Measurements from ENCODE around the gene MUTYH. TPM values are rescaled to one million over a fixed set of nuclear protein-coding genes. Genes with fewer than 3 reads are reported as not detected.

Gene MUTYH
- total and polyA plus RNA-seq, 2 of the 8 experiments (the other 6 are each of a cell fraction or from before 2014, with no cell fraction given), result 51.9 to 65.7 TPM

DNA sequence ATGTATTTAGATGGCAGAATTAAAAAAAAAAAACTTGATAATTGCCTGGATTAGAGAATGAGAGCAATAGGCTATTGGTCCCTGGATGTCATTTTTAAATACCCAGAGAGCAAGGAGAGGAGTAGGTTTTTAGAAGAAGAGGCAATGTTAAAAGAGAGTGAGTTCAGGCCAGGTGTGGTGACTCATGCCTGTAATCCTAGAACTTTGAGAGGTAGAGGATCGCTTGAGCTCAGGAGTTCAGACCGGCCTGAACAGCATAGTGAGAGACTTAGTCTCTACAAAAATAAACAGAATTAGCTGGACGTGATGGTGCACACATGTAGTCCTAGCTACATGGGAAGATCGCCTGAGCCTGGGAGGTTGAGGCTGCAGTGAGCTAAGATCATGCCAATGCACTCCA lies 15.9 kb upstream of the MUTYH start:
- H3K14ac ChIP-seq (ENCODE audit: insufficient read length), result no peak overlapping the region
- H3K4me2 ChIP-seq (ENCODE audit: insufficient read depth in 1 of 2, low read depth in 2 of 2, low read length in 2 of 2), result no peak overlapping the region
- no peak overlapping the region for H4K91ac ChIP-seq (replicated peaks; ENCODE audit: insufficient read length, low read length)
- FAIRE-seq (no peak), DNase-seq (ENCODE audit: low read depth in 1 of 2, low spot score in 2 of 2) (no peak)
- WGBS, 2 experiments (ENCODE audit: extremely low coverage in 1 of 2, insufficient coverage in 1 of 2, insufficient read length in 1 of 2, insufficient replicate concordance in 2 of 2, low coverage in 1 of 2, low lambda C conversion rate in 2 of 2, missing lambda C conversion rate in 1 of 2), result 75% methylated on average over 4 of the region's 4 CpGs; no CpG with 5 or more reads in 1 of the 2 experiments
- no peaks in the 10 kb centered on the region; the same call in 1 of the 2 replicates for H3K79me1 ChIP-seq (ENCODE audit: low read depth, low read length)
- no peak overlapping the region for H2AK5ac ChIP-seq (ENCODE audit: low read depth, low read length)
- H3K27me3 ChIP-seq (replicated peaks in 1 of 4; ENCODE audit: control insufficient read depth in 3 of 4, extremely low read depth in 1 of 4, insufficient read depth in 3 of 4, low read length in 3 of 4), result no peaks in the 10 kb centered on the region
- no peaks in the 10 kb centered on the region for H3K23me2 ChIP-seq (ENCODE audit: low read depth, low read length)
- no peak overlapping the region for H3K18ac ChIP-seq (ENCODE audit: extremely low read depth, low read length)
- no peak overlapping the region for H4K5ac ChIP-seq (ENCODE audit: insufficient read length, low read depth, low read length)
- no peak overlapping the region for H3K27ac ChIP-seq (ENCODE audit: low read depth, low read length)
- no peak overlapping the region for H3K4ac ChIP-seq (replicated peaks; ENCODE audit: insufficient read length, low read depth, low read length)
- no peaks in the 10 kb centered on the region for H3K9me3 ChIP-seq (ENCODE audit: insufficient read depth in 2 of 2, low read depth in 1 of 2, low read length in 1 of 2)
- H2BK12ac ChIP-seq (ENCODE audit: low read depth, low read length), result no peak overlapping the region
- no peak overlapping the region for H3K9ac ChIP-seq (replicated peaks in 1 of 4; ENCODE audit: extremely low read depth in 1 of 4, low read depth in 3 of 4, low read length in 3 of 4)
- no peak overlapping the region for H3K56ac ChIP-seq (replicated peaks; ENCODE audit: insufficient read length, low read depth, low read length)
- no peak overlapping the region for H3K4me3 ChIP-seq (ENCODE audit: extremely low read depth in 1 of 4, insufficient read depth in 2 of 4, low read depth in 3 of 4, low read length in 4 of 4)
- H3K79me2 ChIP-seq (ENCODE audit: control insufficient read depth in 1 of 2, insufficient read depth in 2 of 2, low read length in 2 of 2), result no peaks in the 10 kb centered on the region
- H2BK5ac ChIP-seq (ENCODE audit: low read depth, low read length), result no peak overlapping the region
- H2BK15ac ChIP-seq (ENCODE audit: low read length), result no peak overlapping the region
- ChIA-PET POLR2A (ENCODE audit: partially characterized antibody) (interaction anchor here (0.6 to 14.2 kb wide), 5 partner anchors 13 to 143 kb away, joined by 3 to 162 read pairs (median 3); partner anchors contain the start of genes CCDC163, MUTYH and TOE1), CTCF (ENCODE audit: partially characterized antibody) (interaction anchor here (0.7 to 10.3 kb wide), 8 partner anchors 11 to 342 kb away, joined by 3 to 194 read pairs (median 9); partner anchors contain the start of genes HPDL, MUTYH, TESK2 and TOE1)
- no peaks in the 10 kb centered on the region for H3K36me3 ChIP-seq (ENCODE audit: control insufficient read depth in 2 of 4, insufficient read depth in 4 of 4, low read length in 3 of 4)
- H2BK20ac ChIP-seq (ENCODE audit: low read length), result no peak overlapping the region
- no peak overlapping the region for H4K8ac ChIP-seq (ENCODE audit: extremely low read depth, insufficient read depth, low read length)
- H3K4me1 ChIP-seq (replicated peaks in 1 of 4; ENCODE audit: control insufficient read depth in 3 of 4, insufficient read depth in 4 of 4, low read length in 3 of 4), result peaks cover 2 to 11% (median 8%) of the 10 kb centered on the region in 4 experiments
- H2AFZ ChIP-seq (ENCODE audit: low read length), result no peak overlapping the region
- no peak overlapping the region for H2BK120ac ChIP-seq (replicated peaks; ENCODE audit: low read depth, low read length)
- no peak overlapping the region for H3K23ac ChIP-seq (ENCODE audit: insufficient read length)
- H4K20me1 ChIP-seq (replicated peaks in 1 of 2; ENCODE audit: control insufficient read depth in 1 of 2, insufficient read depth in 2 of 2, low read length in 2 of 2), result peaks cover 0 to 2% of the 10 kb centered on the region in 2 experiments
- TF ChIP-seq, protein P1, sequence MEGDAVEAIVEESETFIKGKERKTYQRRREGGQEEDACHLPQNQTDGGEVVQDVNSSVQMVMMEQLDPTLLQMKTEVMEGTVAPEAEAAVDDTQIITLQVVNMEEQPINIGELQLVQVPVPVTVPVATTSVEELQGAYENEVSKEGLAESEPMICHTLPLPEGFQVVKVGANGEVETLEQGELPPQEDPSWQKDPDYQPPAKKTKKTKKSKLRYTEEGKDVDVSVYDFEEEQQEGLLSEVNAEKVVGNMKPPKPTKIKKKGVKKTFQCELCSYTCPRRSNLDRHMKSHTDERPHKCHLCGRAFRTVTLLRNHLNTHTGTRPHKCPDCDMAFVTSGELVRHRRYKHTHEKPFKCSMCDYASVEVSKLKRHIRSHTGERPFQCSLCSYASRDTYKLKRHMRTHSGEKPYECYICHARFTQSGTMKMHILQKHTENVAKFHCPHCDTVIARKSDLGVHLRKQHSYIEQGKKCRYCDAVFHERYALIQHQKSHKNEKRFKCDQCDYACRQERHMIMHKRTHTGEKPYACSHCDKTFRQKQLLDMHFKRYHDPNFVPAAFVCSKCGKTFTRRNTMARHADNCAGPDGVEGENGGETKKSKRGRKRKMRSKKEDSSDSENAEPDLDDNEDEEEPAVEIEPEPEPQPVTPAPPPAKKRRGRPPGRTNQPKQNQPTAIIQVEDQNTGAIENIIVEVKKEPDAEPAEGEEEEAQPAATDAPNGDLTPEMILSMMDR (IDR thresholded peaks at IDR 0.05; ENCODE audit: control extremely low read depth in 1 of 3, insufficient read depth in 1 of 3, low read depth in 1 of 3, low read length in 3 of 3), result no peak
- no peak for TF ChIP-seq EP300 (IDR thresholded peaks at IDR 0.05; ENCODE audit: borderline replicate concordance in 1 of 2, low read depth in 2 of 2, low read length in 2 of 2)
- no peak for TF ChIP-seq SUZ12 (IDR thresholded peaks at IDR 0.05; ENCODE audit: low read length)
- no peak for TF ChIP-seq BRCA1 (IDR thresholded peaks at IDR 0.05; ENCODE audit: low read depth, low read length)
- no peak for TF ChIP-seq SIX5 (IDR thresholded peaks at IDR 0.05; ENCODE audit: low read depth, low read length)
- TF ChIP-seq BACH1 (IDR thresholded peaks at IDR 0.05; ENCODE audit: low read length), result no peak
- TF ChIP-seq, protein P2, sequence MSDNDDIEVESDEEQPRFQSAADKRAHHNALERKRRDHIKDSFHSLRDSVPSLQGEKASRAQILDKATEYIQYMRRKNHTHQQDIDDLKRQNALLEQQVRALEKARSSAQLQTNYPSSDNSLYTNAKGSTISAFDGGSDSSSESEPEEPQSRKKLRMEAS (IDR thresholded peaks at IDR 0.05), result no peak
- TF ChIP-seq SP1 (IDR thresholded peaks at IDR 0.05; ENCODE audit: low read depth, low read length), result no peak
- TF ChIP-seq CBX8 (IDR thresholded peaks at IDR 0.05; ENCODE audit: borderline replicate concordance, low read depth, low read length), result no peak
- TF ChIP-seq BCL11A (IDR thresholded peaks at IDR 0.05; ENCODE audit: low read depth in 2 of 2, low read length in 2 of 2), result no peak
- TF ChIP-seq CBX5 (IDR thresholded peaks at IDR 0.05; ENCODE audit: low read depth, low read length), result no peak
